Natural killer cell (primary cell): ENCODE results near the gene DSG3. TPM values are rescaled to one million over a fixed set of nuclear protein-coding genes. Genes with fewer than 3 reads are reported as not detected.

Experiments used
- ATAC-seq, 3 donors: fragments of 150-1000 bp in 2 of 3; fragments of 200-7000 bp in 1 of 3; cut with Tn5 transposase; 1 replicate in 1 of 3; 2 replicates in 2 of 3; pipeline ENCODE4 v1.10.0; 2021; ENCODE audit warnings: mild to moderate bottlenecking in 2 of 3, moderate library complexity in 2 of 3
- DNase-seq, 2 donors: peaks; one replicate each; pipeline versions ENCODE4 v3.0.0 to v3.0.0-alpha.2; 2013 to 2021; ENCODE audit warnings: mixed read lengths in 1 of 2
- H3K27ac ChIP-seq: one replicate; pipeline ENCODE4 v1.5.1; 2013; ENCODE audit warnings: mild to moderate bottlenecking, low read length
- H3K27me3 ChIP-seq: one replicate; pipeline ENCODE4 v1.6.1; 2013; ENCODE audit warnings: low read length; ENCODE audit not compliant: control insufficient read depth, insufficient read depth
- H3K36me3 ChIP-seq: one replicate; pipeline ENCODE4 v1.6.1; 2013; ENCODE audit warnings: low read length; ENCODE audit not compliant: control insufficient read depth, insufficient read depth
- H3K4me1 ChIP-seq: one replicate; pipeline ENCODE4 v1.6.1; 2013; ENCODE audit warnings: low read length; ENCODE audit not compliant: control insufficient read depth, insufficient read depth
- H3K4me3 ChIP-seq: one replicate; pipeline ENCODE4 v1.5.1; 2013; ENCODE audit warnings: low read length
- H3K9me3 ChIP-seq: one replicate; pipeline ENCODE4 v1.6.1; 2013; ENCODE audit warnings: low read length; ENCODE audit not compliant: control insufficient read depth, insufficient read depth
- H3K27ac Mint-ChIP-seq, 2 donors: one replicate each; pipeline ENCODE4 v1.8.0; 2022; ENCODE audit warnings: mild to moderate bottlenecking in 2 of 2, mixed read lengths in 2 of 2, moderate library complexity in 1 of 2
- H3K27me3 Mint-ChIP-seq, 2 donors: one replicate each; pipeline ENCODE4 v1.8.0; 2022; ENCODE audit warnings: low read depth in 2 of 2, mixed read lengths in 2 of 2
- H3K36me3 Mint-ChIP-seq: one replicate; pipeline ENCODE4 v1.8.0; 2022; ENCODE audit warnings: mixed read lengths
- H3K4me1 Mint-ChIP-seq, 2 donors: one replicate each; pipeline ENCODE4 v1.8.0; 2022; ENCODE audit warnings: mixed read lengths in 2 of 2
- H3K4me3 Mint-ChIP-seq: one replicate; pipeline ENCODE4 v1.8.0; 2022; ENCODE audit warnings: mild to moderate bottlenecking, moderate library complexity, mixed read lengths
- H3K9me3 Mint-ChIP-seq, 2 donors: one replicate each; pipeline ENCODE4 v1.8.0; 2022; ENCODE audit warnings: mixed read lengths in 2 of 2
- WGBS: methylation state at CpG from one replicate; pipeline ENCODE4 v1.1.7; 2013; ENCODE audit warnings: missing lambda C conversion rate; ENCODE audit not compliant: insufficient coverage; 5-methylcytosine and 5-hydroxymethylcytosine counted together
- intact Hi-C: fragments of 100-400 bp; cut with micrococcal nuclease; formaldehyde crosslinking; loops from one replicate; pipeline ENCODE4 v1.14.2; 2022
- total RNA-seq, 4 donors: library from RNA; stranded (reverse); fragments of 120-200 nt in 1 of 4; gene quantifications; one replicate each; pipeline versions ENCODE4 v1.2.3 to v1.2.4, GENCODE V29; 2013 to 2022
- TF ChIP-seq, protein P1 (sequence below): fragments of 200-600 bp; IDR thresholded peaks from one replicate; pipeline ENCODE4 v1.8.0; 2022; ENCODE audit warnings: antibody characterized with exemption

Gene DSG3
- total RNA-seq, 3 donors from 2014 or later (not counting 1 experiment from before 2014, with no cell fraction given) = 0.28 TPM; not detected in 2

GRCh38 chr18:31419457-31419932 lies 28.0 kb upstream of the DSG3 start:
- ATAC-seq (no peak), DNase-seq (no peak)
- H3K4me3 Mint-ChIP-seq = no peak overlapping the region
- H3K4me3 ChIP-seq = no peak overlapping the region
- no peaks in the 10 kb centered on the region for H3K36me3 Mint-ChIP-seq
- H3K36me3 ChIP-seq = no peaks in the 10 kb centered on the region
- H3K27me3 Mint-ChIP-seq = peaks cover 0 to 2% of the 10 kb centered on the region in 2 donors
- H3K4me1 ChIP-seq = no peaks in the 10 kb centered on the region
- H3K9me3 Mint-ChIP-seq = peaks cover 3 to 9% of the 10 kb centered on the region in 2 donors
- no peaks in the 10 kb centered on the region for H3K4me1 Mint-ChIP-seq
- no peak overlapping the region for H3K27ac Mint-ChIP-seq
- H3K27me3 ChIP-seq = no peaks in the 10 kb centered on the region
- TF ChIP-seq, protein P1, sequence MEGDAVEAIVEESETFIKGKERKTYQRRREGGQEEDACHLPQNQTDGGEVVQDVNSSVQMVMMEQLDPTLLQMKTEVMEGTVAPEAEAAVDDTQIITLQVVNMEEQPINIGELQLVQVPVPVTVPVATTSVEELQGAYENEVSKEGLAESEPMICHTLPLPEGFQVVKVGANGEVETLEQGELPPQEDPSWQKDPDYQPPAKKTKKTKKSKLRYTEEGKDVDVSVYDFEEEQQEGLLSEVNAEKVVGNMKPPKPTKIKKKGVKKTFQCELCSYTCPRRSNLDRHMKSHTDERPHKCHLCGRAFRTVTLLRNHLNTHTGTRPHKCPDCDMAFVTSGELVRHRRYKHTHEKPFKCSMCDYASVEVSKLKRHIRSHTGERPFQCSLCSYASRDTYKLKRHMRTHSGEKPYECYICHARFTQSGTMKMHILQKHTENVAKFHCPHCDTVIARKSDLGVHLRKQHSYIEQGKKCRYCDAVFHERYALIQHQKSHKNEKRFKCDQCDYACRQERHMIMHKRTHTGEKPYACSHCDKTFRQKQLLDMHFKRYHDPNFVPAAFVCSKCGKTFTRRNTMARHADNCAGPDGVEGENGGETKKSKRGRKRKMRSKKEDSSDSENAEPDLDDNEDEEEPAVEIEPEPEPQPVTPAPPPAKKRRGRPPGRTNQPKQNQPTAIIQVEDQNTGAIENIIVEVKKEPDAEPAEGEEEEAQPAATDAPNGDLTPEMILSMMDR = no peak
- H3K9me3 ChIP-seq = no peaks in the 10 kb centered on the region
- WGBS = 93% methylated on average over 7 of the region's 7 CpGs
- H3K27ac ChIP-seq = no peak overlapping the region
- intact Hi-C loops = no loop called here

DNA sequence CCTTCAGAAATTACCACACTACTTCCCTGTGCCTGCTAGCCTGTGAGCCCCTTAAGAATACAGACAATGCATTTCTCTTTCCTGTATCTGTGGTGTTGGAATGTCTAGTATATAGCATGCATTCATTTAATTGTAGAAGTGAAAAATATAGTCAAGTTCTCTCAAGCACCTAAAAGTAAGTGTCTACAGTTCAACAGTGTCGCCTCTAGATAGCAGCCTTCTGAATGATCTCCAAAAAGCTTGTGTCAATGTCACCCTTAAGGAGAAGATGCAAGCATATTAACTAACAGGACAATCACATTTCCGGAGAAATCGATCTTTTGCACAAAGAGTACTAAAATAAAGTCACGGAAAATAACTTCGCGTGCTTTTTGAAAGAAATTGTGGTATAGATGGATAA lies 27.5 kb upstream of the DSG3 start:
- Mint-ChIP-seq H3K27me3 (peaks cover 0 to 2% of the 10 kb centered on the region in 2 donors), H3K36me3 (no peaks in the 10 kb centered on the region), H3K27ac (no peak overlapping the region), H3K9me3 (peaks cover 3 to 9% of the 10 kb centered on the region in 2 donors), H3K4me3 (no peak overlapping the region), H3K4me1 (no peaks in the 10 kb centered on the region)
- ATAC-seq (no peak), DNase-seq (no peak)
- 94% methylated on average over 6 of the region's 6 CpGs for WGBS
- intact Hi-C loops = no loop called here
- Histone ChIP-seq H3K27ac (no peak overlapping the region), H3K36me3 (no peaks in the 10 kb centered on the region), H3K27me3 (no peaks in the 10 kb centered on the region), H3K4me3 (no peak overlapping the region), H3K4me1 (no peaks in the 10 kb centered on the region), H3K9me3 (no peaks in the 10 kb centered on the region)
- TF ChIP-seq, protein P1 = no peak

DNA sequence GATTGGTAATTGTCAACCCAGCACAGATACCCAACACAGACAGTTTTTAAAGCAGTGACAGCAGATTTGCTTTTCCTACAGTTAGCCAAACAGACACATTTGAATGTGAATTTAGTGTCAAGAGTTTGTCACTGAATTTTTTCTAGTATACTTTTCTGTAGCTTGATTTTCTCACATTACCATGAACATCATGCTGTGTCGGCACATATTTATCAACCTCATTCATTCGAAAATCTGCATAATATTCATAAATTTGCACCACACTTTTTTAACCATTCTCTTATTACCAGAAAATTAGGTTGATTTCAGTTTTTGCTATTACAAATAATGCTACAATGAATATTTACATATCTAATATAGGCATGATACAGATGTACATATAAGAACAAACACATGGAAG lies 27.0 kb upstream of the DSG3 start:
- 92% methylated on average over 2 of the region's 2 CpGs for WGBS
- no peaks in the 10 kb centered on the region for H3K36me3 Mint-ChIP-seq
- no peak for ATAC-seq
- no peak overlapping the region for H3K27ac ChIP-seq
- no peak for DNase-seq
- no peaks in the 10 kb centered on the region for H3K27me3 ChIP-seq
- H3K27me3 Mint-ChIP-seq = peaks cover 0 to 2% of the 10 kb centered on the region in 2 donors
- no peak overlapping the region for H3K4me3 Mint-ChIP-seq
- no peaks in the 10 kb centered on the region for H3K4me1 ChIP-seq
- H3K4me3 ChIP-seq = no peak overlapping the region
- peaks cover 3 to 9% of the 10 kb centered on the region in 2 donors for H3K9me3 Mint-ChIP-seq
- H3K36me3 ChIP-seq = no peaks in the 10 kb centered on the region
- H3K9me3 ChIP-seq = no peaks in the 10 kb centered on the region
- intact Hi-C loops = no loop called here
- H3K27ac Mint-ChIP-seq = no peak overlapping the region
- no peaks in the 10 kb centered on the region for H3K4me1 Mint-ChIP-seq
- TF ChIP-seq, protein P1 = no peak

DNA sequence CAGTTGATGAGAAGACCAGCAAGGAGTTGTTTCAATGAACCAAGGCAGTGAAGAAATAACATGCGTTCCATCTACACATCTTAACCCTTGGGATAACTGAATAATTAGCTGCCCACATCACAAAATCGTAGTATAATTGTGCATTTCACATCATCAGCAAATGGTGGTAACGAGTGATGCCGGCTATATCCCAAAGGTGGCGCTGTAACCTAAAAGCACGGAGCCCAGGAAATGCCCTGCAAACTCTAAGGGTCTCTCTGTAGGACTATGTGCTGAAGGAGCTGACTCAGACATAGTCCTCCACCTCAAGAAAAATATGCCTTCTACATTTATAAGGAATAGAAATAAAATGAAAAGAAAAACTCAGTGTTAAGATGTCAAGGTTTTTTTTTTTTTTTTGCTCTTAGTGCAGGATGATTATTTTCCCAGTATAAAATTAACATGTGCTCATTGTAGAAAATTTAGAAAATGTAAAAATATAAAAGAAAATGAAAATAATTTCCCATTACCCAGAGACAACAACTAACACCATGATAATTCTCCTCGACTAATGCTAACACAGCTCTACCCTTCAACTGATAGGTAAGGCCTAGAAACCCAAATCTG lies 23.1 kb upstream of the DSG3 start:
- TF ChIP-seq, protein P1 = no peak
- 35% methylated on average over 7 of the region's 7 CpGs for WGBS

More for the DNA sequence above, 23.1 kb upstream of the DSG3 start:
- Mint-ChIP-seq H3K27me3 (peaks cover 0 to 6% of the 10 kb centered on the region in 2 donors), H3K36me3 (no peaks in the 10 kb centered on the region), H3K4me1 (no peaks in the 10 kb centered on the region), H3K9me3 (peaks cover 3 to 6% of the 10 kb centered on the region in 2 donors), H3K4me3 (no peak overlapping the region), H3K27ac (no peak overlapping the region)
- no peak for ATAC-seq
- Histone ChIP-seq H3K27ac (no peak overlapping the region), H3K27me3 (no peaks in the 10 kb centered on the region), H3K9me3 (no peaks in the 10 kb centered on the region), H3K4me3 (no peak overlapping the region), H3K36me3 (no peaks in the 10 kb centered on the region), H3K4me1 (no peaks in the 10 kb centered on the region)
- intact Hi-C loops = no loop called here
- DNase-seq = no peak
